ENCODE results near the gene NIPAL4. TPM values are rescaled to one million over a fixed set of nuclear protein-coding genes. Genes with fewer than 3 reads are reported as not detected.

Gene NIPAL4
- total RNA-seq, 2 donors from 2014 or later = 1.6 TPM; not detected in 1

DNA sequence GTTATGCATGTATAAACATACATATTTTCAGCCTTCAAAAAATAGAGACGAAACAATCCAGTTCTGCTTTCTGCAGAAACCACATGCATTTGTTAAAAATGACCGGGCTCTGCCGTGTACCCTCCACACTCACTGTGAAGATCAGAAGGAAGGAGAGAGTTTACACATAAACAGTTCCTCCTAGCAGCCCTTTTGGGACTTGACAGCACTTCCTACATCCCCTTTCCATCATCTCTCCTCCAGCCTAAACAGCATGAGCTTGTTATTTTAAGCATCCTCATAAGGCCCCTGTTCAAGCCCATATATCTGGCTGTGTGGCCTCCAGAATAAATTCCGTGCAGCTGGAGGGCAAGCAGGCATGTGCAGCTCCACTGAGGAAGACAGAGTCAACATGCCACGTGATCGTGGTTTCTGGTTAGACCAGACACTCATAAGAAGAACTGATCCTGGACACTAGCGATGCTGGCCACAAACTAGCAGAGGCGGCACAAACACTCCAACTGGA lies 42.2 kb downstream of the NIPAL4 start:
- H3K36me3 ChIP-seq = peaks cover 79% of the 10 kb centered on the region
- H3K4me1 ChIP-seq = peaks cover 0 to 9% of the 10 kb centered on the region in 2 donors
- H3K9me3 ChIP-seq = no peaks in the 10 kb centered on the region
- H3K27me3 ChIP-seq = no peaks in the 10 kb centered on the region
- TF ChIP-seq, protein P1, sequence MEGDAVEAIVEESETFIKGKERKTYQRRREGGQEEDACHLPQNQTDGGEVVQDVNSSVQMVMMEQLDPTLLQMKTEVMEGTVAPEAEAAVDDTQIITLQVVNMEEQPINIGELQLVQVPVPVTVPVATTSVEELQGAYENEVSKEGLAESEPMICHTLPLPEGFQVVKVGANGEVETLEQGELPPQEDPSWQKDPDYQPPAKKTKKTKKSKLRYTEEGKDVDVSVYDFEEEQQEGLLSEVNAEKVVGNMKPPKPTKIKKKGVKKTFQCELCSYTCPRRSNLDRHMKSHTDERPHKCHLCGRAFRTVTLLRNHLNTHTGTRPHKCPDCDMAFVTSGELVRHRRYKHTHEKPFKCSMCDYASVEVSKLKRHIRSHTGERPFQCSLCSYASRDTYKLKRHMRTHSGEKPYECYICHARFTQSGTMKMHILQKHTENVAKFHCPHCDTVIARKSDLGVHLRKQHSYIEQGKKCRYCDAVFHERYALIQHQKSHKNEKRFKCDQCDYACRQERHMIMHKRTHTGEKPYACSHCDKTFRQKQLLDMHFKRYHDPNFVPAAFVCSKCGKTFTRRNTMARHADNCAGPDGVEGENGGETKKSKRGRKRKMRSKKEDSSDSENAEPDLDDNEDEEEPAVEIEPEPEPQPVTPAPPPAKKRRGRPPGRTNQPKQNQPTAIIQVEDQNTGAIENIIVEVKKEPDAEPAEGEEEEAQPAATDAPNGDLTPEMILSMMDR (IDR thresholded peaks at IDR 0.05) = no peak
- DNase-seq (ENCODE audit: low spot score) = no peak
- H3K27ac ChIP-seq = no peak overlapping the region
- H3K4me3 ChIP-seq = no peak overlapping the region

DNA sequence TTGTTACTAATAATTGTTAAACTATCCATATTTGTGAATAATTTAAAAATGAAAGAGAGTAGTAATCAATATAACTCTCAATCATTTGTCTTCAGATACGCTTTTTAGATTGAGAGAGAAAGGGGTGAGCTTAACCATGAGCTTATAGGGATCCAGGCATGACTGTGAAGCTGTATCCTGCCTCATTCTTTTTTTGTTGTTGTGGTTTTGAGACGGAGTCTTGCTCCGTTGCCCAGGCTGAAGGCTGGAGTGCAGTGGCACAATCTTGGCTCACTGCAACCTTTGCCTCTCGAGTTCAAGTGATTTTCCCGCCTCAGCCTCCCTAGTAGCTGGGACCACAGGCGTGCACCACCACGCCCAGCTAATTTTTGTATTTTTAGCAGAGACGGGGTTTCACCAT lies 44.0 kb downstream of the NIPAL4 start:
- DNase-seq (ENCODE audit: low spot score) = no peak

DNA sequence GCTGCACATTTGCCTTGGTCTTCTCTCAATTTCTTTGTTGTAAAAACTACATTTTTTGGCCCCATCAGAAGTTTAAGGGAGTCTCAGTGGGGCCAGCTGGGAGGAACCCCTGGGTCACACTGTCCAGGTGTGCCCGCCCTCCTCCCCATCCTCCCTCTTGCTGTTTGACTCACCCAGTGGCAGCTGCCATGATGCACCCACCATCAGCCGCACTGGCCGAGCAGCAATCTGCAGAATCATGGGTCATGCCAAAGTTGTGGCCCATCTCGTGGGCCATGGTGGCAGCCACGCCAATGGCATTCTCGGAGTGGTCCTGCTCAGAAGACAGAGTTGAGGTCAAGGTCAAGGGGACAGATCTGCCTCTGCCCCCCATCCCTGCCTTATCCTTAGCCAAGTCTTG lies 45.5 kb downstream of the NIPAL4 start:
- Histone ChIP-seq H3K36me3 (peaks cover 80% of the 10 kb centered on the region), H3K27ac (no peak overlapping the region)
- TF ChIP-seq, protein P1 (IDR thresholded peaks at IDR 0.05) = no peak

More for the DNA sequence above, 44.0 kb downstream of the NIPAL4 start:
- Histone ChIP-seq H3K36me3 (peaks cover 87% of the 10 kb centered on the region), H3K4me3 (no peak overlapping the region), H3K9me3 (no peaks in the 10 kb centered on the region), H3K4me1 (peaks cover 0 to 11% of the 10 kb centered on the region in 2 donors), H3K27ac (no peak overlapping the region), H3K27me3 (no peaks in the 10 kb centered on the region)
- TF ChIP-seq, protein P1 (IDR thresholded peaks at IDR 0.05) = no peak

DNA sequence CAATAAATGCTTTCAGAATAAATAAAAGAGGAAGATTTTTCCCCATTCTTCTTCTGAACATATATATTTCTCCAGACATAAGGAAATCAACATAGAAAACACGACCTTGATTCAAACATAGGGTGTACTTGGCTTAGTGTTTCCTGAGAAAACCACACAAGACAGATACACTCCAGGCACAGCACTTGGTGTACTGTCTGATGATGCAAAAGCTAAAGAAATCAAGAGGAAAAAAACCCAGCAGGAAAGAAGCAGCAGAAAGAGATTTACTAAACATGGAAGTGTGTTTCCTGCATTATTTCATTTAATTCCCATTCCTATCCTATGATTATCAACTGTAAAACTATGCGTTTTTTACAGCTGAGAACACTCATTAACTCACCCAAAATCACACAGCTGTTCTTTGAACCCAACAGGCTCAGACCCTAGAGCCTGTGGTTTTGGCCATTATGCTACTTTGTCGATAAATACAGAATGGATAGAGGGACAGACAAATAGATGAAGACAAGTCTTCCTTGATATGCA lies 46.1 kb downstream of the NIPAL4 start:
- TF ChIP-seq, protein P1 (IDR thresholded peaks at IDR 0.05) = no peak
- peaks cover 0 to 16% of the 10 kb centered on the region in 2 donors for H3K4me1 ChIP-seq
- H3K4me3 ChIP-seq = no peak overlapping the region
- DNase-seq (ENCODE audit: low spot score) = no peak
- no peaks in the 10 kb centered on the region for H3K27me3 ChIP-seq
- no peaks in the 10 kb centered on the region for H3K9me3 ChIP-seq
- H3K27ac ChIP-seq = no peak overlapping the region
- H3K36me3 ChIP-seq = peaks cover 73% of the 10 kb centered on the region

More for the DNA sequence above, 45.5 kb downstream of the NIPAL4 start:
- Histone ChIP-seq H3K4me1 (peaks cover 0 to 11% of the 10 kb centered on the region in 2 donors), H3K4me3 (no peak overlapping the region), H3K27me3 (no peaks in the 10 kb centered on the region), H3K9me3 (no peaks in the 10 kb centered on the region)
- DNase-seq (ENCODE audit: low spot score) = no peak

DNA sequence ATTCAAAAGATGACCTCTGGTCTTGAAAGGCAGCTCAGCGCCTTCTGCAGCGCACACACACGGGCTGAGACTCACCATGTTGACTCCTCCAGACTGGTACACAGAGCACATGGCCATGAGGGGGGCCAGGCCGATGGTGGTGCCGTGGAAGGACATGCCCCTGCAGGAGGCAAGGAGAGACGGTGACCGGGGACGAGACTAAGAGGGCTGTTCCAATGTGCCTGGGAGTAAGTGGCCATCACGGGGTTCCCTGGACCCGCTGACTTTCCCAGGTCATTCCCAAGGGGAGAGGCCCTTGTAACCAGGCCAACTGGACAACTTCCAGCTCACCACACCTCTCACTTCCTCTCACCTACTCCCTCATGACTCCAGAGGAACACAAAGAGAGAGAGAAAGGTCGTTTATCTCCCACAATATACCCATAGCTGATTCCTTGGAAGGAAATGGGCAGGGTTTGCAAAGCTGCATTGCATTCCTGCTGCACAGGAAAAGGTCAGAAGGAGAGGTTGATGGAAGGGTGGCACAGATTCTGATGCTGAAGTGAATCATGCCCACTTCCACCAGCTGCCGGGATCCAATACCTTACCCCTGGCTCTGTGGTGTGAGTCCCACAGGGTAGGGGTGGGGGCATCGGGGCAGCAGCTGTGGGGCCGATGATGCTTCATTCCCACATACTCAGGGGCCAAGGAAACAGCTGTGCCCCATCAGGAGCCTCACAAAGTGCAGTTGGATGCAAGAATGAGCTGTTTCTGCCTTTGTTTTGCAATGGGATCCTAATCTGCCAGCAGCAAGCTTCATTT lies 47.2 kb downstream of the NIPAL4 start:
- H3K9me3 ChIP-seq = no peaks in the 10 kb centered on the region
- TF ChIP-seq, protein P1 (IDR thresholded peaks at IDR 0.05) = no peak
- H3K4me3 ChIP-seq = no peak overlapping the region
- peaks cover 63% of the 10 kb centered on the region for H3K36me3 ChIP-seq
- no peak for DNase-seq (ENCODE audit: low spot score)
- peak overlapping the region in 1 of 2 donors; percentile 22 for H3K27ac ChIP-seq
- no peaks in the 10 kb centered on the region for H3K27me3 ChIP-seq
- peaks cover 0 to 26% of the 10 kb centered on the region in 2 donors for H3K4me1 ChIP-seq
